Cortex of kidney (tissue), 1 donor: Measurements from ENCODE around the gene IGFBP3.

Source experiments
- DNase-seq: peaks from one replicate; lab custom pipeline; 2025; lab: John Stamatoyannopoulos, UW

IGFBP3 gene

DNA sequence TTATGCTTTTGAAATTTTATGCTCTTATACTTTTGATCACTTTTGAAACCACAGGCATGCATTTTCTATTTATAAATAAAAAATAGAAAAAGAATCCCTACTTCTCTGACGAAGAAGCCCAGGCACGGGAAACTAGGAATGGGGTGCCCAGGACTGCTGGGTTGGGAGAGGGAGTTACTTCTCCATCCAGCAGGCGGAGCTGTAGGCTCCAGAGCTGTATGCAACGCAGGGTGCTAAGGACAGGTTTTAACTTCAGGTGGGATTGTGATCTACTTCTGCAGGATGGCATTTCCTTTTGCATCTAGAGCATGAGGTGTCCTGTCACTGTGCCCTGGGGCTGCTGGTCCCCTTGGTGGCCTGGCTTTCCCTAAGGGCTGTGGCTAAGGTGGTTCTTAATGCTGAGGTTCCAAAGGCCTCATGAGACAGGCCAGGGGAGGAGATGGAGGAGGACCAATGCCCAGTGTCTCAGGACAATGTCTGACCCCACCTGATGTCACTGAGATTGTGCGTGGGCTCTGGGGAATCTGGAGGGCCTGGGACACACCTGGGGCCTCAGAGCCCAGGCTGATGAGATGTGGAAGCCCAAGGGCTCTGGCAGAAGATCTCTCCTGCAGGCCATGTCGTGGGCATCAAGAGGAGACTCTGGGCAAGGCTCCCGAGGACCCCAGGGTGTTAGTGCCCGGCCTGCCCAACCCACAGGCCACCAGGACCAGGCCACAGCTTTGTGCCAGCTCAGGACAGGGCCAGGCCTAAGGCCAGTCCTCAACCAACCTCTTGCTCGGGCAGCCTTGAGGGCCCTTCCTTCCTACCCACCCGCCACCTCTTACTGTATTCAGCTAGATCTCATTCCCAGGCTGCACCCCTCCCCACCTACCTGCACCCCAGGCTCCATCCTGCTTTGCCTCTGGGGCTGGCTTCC lies 48.7 kb downstream of the IGFBP3 start:
- DNase-seq = no peak

DNA sequence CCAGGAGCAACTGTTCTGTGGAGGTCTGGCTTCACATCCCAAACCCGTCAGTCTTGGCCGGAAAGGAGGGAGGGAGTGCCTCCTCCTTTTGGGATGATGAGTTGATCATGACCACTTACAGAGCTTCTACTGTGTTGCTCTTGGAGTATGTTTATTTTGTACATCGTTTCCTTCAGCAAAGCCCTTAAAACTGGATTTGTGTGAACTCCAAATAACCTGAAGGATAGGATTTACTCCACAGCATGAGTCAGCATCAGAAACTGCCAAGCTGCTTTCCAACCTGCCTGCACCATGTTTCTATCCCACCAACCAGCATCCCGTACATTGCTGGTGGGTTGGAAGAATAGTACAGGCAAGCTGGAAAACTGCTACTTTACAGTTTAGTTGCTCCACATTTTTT lies 51.6 kb downstream of the IGFBP3 start:
- no peak for DNase-seq

DNA sequence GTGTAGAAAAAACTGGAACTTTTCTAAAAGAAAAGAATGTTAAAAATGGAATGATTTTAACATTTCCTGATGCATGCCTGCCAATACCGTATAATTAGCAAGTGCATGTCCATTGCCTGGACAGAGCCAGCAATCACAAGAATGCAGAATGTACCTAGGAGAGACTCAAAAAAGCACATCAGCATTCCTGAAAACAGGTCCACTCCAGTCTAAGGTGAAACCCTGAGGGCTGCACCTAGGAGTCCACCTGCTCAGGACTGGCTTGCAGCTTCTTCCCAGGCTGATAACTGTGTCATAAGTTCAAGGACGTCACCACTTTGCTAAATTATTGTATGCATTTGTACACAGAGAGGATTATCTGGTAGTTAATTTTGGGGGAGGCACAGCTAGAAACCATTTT lies 53.6 kb downstream of the IGFBP3 start:
- no peak for DNase-seq

DNA sequence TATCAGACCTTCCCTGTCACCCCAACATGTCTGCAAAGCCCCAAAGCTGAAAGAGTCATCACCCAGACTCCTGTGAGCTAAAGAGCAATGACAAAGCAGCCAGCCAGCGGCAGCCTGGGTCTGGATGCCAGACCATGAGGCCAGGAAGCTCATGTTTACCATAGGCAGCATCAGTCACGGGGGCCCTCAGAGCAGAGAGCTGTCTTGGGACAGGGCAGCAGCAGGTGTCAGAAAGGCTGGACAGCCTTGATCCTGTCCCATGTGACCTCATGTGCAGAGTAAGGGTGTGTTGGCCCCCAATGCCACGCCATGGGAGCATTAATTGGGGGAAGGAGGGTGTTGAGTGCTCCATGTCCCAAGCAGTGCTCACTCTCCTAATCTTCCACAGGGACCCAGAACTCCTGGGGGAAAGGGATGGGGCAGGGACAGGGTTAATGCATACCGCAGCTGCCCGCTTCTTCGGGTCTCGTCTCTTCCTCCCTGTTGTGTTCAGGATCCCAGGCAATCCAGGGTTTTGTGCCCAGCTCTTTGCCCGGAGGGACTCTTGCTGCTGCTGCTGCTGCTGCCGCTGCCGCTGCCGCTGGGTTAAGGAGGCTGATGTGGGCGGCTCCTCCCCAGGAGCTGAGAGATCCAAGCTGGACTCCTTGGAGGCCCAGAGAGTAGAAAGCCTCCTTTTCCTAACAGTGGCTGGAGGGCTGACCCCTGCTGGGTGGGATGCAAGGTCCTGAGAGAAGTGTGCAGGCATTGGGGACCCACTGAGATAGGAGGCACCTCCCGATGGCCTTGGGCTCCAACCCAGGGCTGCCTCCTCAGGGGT lies 55.3 kb downstream of the IGFBP3 start:
- DNase-seq = no peak

DNA sequence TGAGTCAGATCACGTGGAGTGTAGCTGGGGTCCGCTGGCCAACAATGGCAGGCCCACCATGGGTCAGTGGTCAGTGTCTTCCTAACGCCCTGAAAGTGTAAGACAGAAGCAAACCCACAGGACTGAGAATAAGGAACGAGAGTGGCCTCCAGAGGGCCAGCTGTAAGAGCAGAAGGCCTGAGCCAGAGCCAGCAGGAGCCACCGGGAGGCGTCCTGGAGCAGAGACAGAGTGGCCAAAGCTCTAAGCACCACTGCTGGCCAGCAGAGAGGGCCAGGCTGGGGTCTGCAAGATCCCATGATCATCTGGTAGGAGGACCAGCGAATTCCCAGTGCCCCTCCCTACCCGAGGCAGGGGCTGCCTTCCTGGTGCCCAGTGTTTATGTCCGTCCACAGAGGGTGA lies 57.4 kb downstream of the IGFBP3 start:
- DNase-seq = no peak
